ENCODE results near the gene DLD.

Gene DLD

GRCh38 chr7:107957436-107957835 is 66.5 kb downstream of the DLD start:
- Histone ChIP-seq H3K9ac (ENCODE audit: insufficient read length, low read depth) (no peak overlapping the region), H3K27me3 (ENCODE audit: insufficient read depth, insufficient read length) (no peaks in the 10 kb centered on the region), H3K36me3 (ENCODE audit: insufficient read depth, insufficient read length, low read length) (peaks cover 85% of the 10 kb centered on the region)

GRCh38 chr7:107958764-107959526 is 68.0 kb downstream of the DLD start:
- no peak for DNase-seq (ENCODE audit: low read depth, low spot score)
- Histone ChIP-seq H3K9me3 (ENCODE audit: insufficient read depth, low read length) (no peaks in the 10 kb centered on the region), H3K4me3 (ENCODE audit: insufficient read length, low read depth) (no peak overlapping the region), H3K36me3 (ENCODE audit: insufficient read depth, insufficient read length, low read length) (peaks cover 89% of the 10 kb centered on the region), H3K4me1 (ENCODE audit: insufficient read depth, insufficient read length) (peaks cover 4% of the 10 kb centered on the region), H3K27me3 (ENCODE audit: insufficient read depth, insufficient read length) (no peaks in the 10 kb centered on the region), H3K9ac (ENCODE audit: insufficient read length, low read depth) (no peak overlapping the region)
- TF ChIP-seq ZNF274 (IDR thresholded peaks at IDR 0.05; ENCODE audit: low read depth, low read length) (no peak), YY1 (IDR thresholded peaks at IDR 0.05; ENCODE audit: insufficient read depth, insufficient read length) (no peak), SUZ12 (IDR thresholded peaks at IDR 0.05; ENCODE audit: extremely low read depth, insufficient read depth, insufficient read length) (no peak)

More at GRCh38 chr7:107957436-107957835, 66.5 kb downstream of the DLD start:
- no peak for DNase-seq (ENCODE audit: low read depth, low spot score)
- no peak for TF ChIP-seq ZNF274 (IDR thresholded peaks at IDR 0.05; ENCODE audit: low read depth, low read length)
- no peak for TF ChIP-seq SUZ12 (IDR thresholded peaks at IDR 0.05; ENCODE audit: extremely low read depth, insufficient read depth, insufficient read length)
- no peak for TF ChIP-seq YY1 (IDR thresholded peaks at IDR 0.05; ENCODE audit: insufficient read depth, insufficient read length)
- Histone ChIP-seq H3K4me3 (ENCODE audit: insufficient read length, low read depth) (no peak overlapping the region), H3K4me1 (ENCODE audit: insufficient read depth, insufficient read length) (peaks cover 4% of the 10 kb centered on the region), H3K9me3 (ENCODE audit: insufficient read depth, low read length) (no peaks in the 10 kb centered on the region)

GRCh38 chr7:107959527-107959898 is 68.5 kb downstream of the DLD start:
- DNase-seq (ENCODE audit: low read depth, low spot score) = no peak
- Histone ChIP-seq H3K9ac (ENCODE audit: insufficient read length, low read depth) (no peak overlapping the region), H3K4me3 (ENCODE audit: insufficient read length, low read depth) (no peak overlapping the region), H3K27me3 (ENCODE audit: insufficient read depth, insufficient read length) (no peaks in the 10 kb centered on the region), H3K4me1 (ENCODE audit: insufficient read depth, insufficient read length) (peaks cover 4% of the 10 kb centered on the region), H3K9me3 (ENCODE audit: insufficient read depth, low read length) (no peaks in the 10 kb centered on the region), H3K36me3 (ENCODE audit: insufficient read depth, insufficient read length, low read length) (peaks cover 91% of the 10 kb centered on the region)
- no peak for TF ChIP-seq SUZ12 (IDR thresholded peaks at IDR 0.05; ENCODE audit: extremely low read depth, insufficient read depth, insufficient read length)
- TF ChIP-seq ZNF274 (IDR thresholded peaks at IDR 0.05; ENCODE audit: low read depth, low read length) = no peak
- TF ChIP-seq YY1 (IDR thresholded peaks at IDR 0.05; ENCODE audit: insufficient read depth, insufficient read length) = no peak

GRCh38 chr7:107960272-107960671 is 69.3 kb downstream of the DLD start:
- no peak for DNase-seq (ENCODE audit: low read depth, low spot score)
- peaks cover 90% of the 10 kb centered on the region for H3K36me3 ChIP-seq (ENCODE audit: insufficient read depth, insufficient read length, low read length)

GRCh38 chr7:107961405-107961804 is 70.4 kb downstream of the DLD start:
- H3K27me3 ChIP-seq (ENCODE audit: insufficient read depth, insufficient read length) = no peaks in the 10 kb centered on the region
- DNase-seq (ENCODE audit: low read depth, low spot score) = no peak
- H3K4me1 ChIP-seq (ENCODE audit: insufficient read depth, insufficient read length) = peaks cover 4% of the 10 kb centered on the region
- no peak overlapping the region for H3K4me3 ChIP-seq (ENCODE audit: insufficient read length, low read depth)
- no peak overlapping the region for H3K9ac ChIP-seq (ENCODE audit: insufficient read length, low read depth)
- TF ChIP-seq YY1 (IDR thresholded peaks at IDR 0.05; ENCODE audit: insufficient read depth, insufficient read length) (no peak), SUZ12 (IDR thresholded peaks at IDR 0.05; ENCODE audit: extremely low read depth, insufficient read depth, insufficient read length) (no peak), ZNF274 (IDR thresholded peaks at IDR 0.05; ENCODE audit: low read depth, low read length) (no peak)
- H3K36me3 ChIP-seq (ENCODE audit: insufficient read depth, insufficient read length, low read length) = peaks cover 87% of the 10 kb centered on the region
- H3K9me3 ChIP-seq (ENCODE audit: insufficient read depth, low read length) = no peaks in the 10 kb centered on the region

More at GRCh38 chr7:107960272-107960671, 69.3 kb downstream of the DLD start:
- Histone ChIP-seq H3K27me3 (ENCODE audit: insufficient read depth, insufficient read length) (no peaks in the 10 kb centered on the region), H3K9ac (ENCODE audit: insufficient read length, low read depth) (no peak overlapping the region), H3K9me3 (ENCODE audit: insufficient read depth, low read length) (no peaks in the 10 kb centered on the region), H3K4me1 (ENCODE audit: insufficient read depth, insufficient read length) (peaks cover 4% of the 10 kb centered on the region), H3K4me3 (ENCODE audit: insufficient read length, low read depth) (no peak overlapping the region)
- TF ChIP-seq YY1 (IDR thresholded peaks at IDR 0.05; ENCODE audit: insufficient read depth, insufficient read length) = no peak
- no peak for TF ChIP-seq SUZ12 (IDR thresholded peaks at IDR 0.05; ENCODE audit: extremely low read depth, insufficient read depth, insufficient read length)
- no peak for TF ChIP-seq ZNF274 (IDR thresholded peaks at IDR 0.05; ENCODE audit: low read depth, low read length)

- no peak for TF ChIP-seq YY1 (IDR thresholded peaks at IDR 0.05; ENCODE audit: insufficient read depth, insufficient read length)
- no peak overlapping the region for H3K4me3 ChIP-seq (ENCODE audit: insufficient read length, low read depth)
- peaks cover 4% of the 10 kb centered on the region for H3K4me1 ChIP-seq (ENCODE audit: insufficient read depth, insufficient read length)
- no peaks in the 10 kb centered on the region for H3K9me3 ChIP-seq (ENCODE audit: insufficient read depth, low read length)
- H3K27me3 ChIP-seq (ENCODE audit: insufficient read depth, insufficient read length) = no peaks in the 10 kb centered on the region
- no peak overlapping the region for H3K9ac ChIP-seq (ENCODE audit: insufficient read length, low read depth)
- peaks cover 75% of the 10 kb centered on the region for H3K36me3 ChIP-seq (ENCODE audit: insufficient read depth, insufficient read length, low read length)
- DNase-seq (ENCODE audit: low read depth, low spot score) = no peak
Observed at GRCh38 chr7:107962817-107963216, 71.8 kb downstream of the DLD start.

- H3K9me3 ChIP-seq (ENCODE audit: insufficient read depth, low read length) = no peaks in the 10 kb centered on the region
- no peak overlapping the region for H3K4me3 ChIP-seq (ENCODE audit: insufficient read length, low read depth)
- peaks cover 3% of the 10 kb centered on the region for H3K4me1 ChIP-seq (ENCODE audit: insufficient read depth, insufficient read length)
- peaks cover 66% of the 10 kb centered on the region for H3K36me3 ChIP-seq (ENCODE audit: insufficient read depth, insufficient read length, low read length)
- H3K27me3 ChIP-seq (ENCODE audit: insufficient read depth, insufficient read length) = no peaks in the 10 kb centered on the region
- no peak for TF ChIP-seq SUZ12 (IDR thresholded peaks at IDR 0.05; ENCODE audit: extremely low read depth, insufficient read depth, insufficient read length)
- TF ChIP-seq ZNF274 (IDR thresholded peaks at IDR 0.05; ENCODE audit: low read depth, low read length) = no peak
- TF ChIP-seq YY1 (IDR thresholded peaks at IDR 0.05; ENCODE audit: insufficient read depth, insufficient read length) = no peak
- H3K9ac ChIP-seq (ENCODE audit: insufficient read length, low read depth) = no peak overlapping the region
- no peak for DNase-seq (ENCODE audit: low read depth, low spot score)
Observed at GRCh38 chr7:107964510-107964909, 73.5 kb downstream of the DLD start.
